ENCODE measurements around the gene MAPK8.

Gene MAPK8

GRCh38 chr10:48473704-48474103 is 167.2 kb downstream of the MAPK8 start:
- no peak overlapping the region for H3K4me3 ChIP-seq (ENCODE audit: low read depth in 1 of 5, low read length in 5 of 5)
- peaks cover 0 to 2% (median 0%) of the 10 kb centered on the region in 5 donors for H3K4me1 ChIP-seq (ENCODE audit: control insufficient read depth in 5 of 5, insufficient read depth in 5 of 5, low read length in 5 of 5)
- H3K27me3 ChIP-seq (ENCODE audit: control insufficient read depth in 5 of 5, insufficient read depth in 4 of 5, low read length in 5 of 5) = peaks cover 0 to 5% (median 0%) of the 10 kb centered on the region in 5 donors
- peaks cover 0 to 5% (median 0%) of the 10 kb centered on the region in 5 donors for H3K9me3 ChIP-seq (ENCODE audit: control insufficient read depth in 5 of 5, low read length in 5 of 5)
- H3K9ac ChIP-seq (ENCODE audit: low read length in 5 of 5) = no peak overlapping the region
- H3K27ac ChIP-seq (ENCODE audit: low read depth, low read length) = no peak overlapping the region
- peaks cover 0 to 2% (median 0%) of the 10 kb centered on the region in 5 donors for H3K36me3 ChIP-seq (ENCODE audit: control insufficient read depth in 5 of 5, insufficient read depth in 5 of 5, low read length in 5 of 5)

- Histone ChIP-seq H3K27me3 (ENCODE audit: control insufficient read depth in 5 of 5, insufficient read depth in 4 of 5, low read length in 5 of 5) (peaks cover 0 to 5% (median 0%) of the 10 kb centered on the region in 5 donors), H3K9ac (ENCODE audit: low read length in 5 of 5) (no peak overlapping the region), H3K27ac (ENCODE audit: low read depth, low read length) (no peak overlapping the region), H3K9me3 (ENCODE audit: control insufficient read depth in 5 of 5, low read length in 5 of 5) (peaks cover 0 to 5% (median 0%) of the 10 kb centered on the region in 5 donors), H3K4me1 (ENCODE audit: control insufficient read depth in 5 of 5, insufficient read depth in 5 of 5, low read length in 5 of 5) (peaks cover 0 to 2% (median 0%) of the 10 kb centered on the region in 5 donors), H3K4me3 (ENCODE audit: low read depth in 1 of 5, low read length in 5 of 5) (no peak overlapping the region), H3K36me3 (ENCODE audit: control insufficient read depth in 5 of 5, insufficient read depth in 5 of 5, low read length in 5 of 5) (no peaks in the 10 kb centered on the region)
Measured at GRCh38 chr10:48474765-48475365, 168.4 kb downstream of the MAPK8 start.

- H3K9ac ChIP-seq (ENCODE audit: low read length in 5 of 5) = no peak overlapping the region
- H3K9me3 ChIP-seq (ENCODE audit: control insufficient read depth in 5 of 5, low read length in 5 of 5) = peaks cover 0 to 5% (median 0%) of the 10 kb centered on the region in 5 donors
- no peaks in the 10 kb centered on the region for H3K36me3 ChIP-seq (ENCODE audit: control insufficient read depth in 5 of 5, insufficient read depth in 5 of 5, low read length in 5 of 5)
- peaks cover 0 to 4% (median 0%) of the 10 kb centered on the region in 5 donors for H3K4me1 ChIP-seq (ENCODE audit: control insufficient read depth in 5 of 5, insufficient read depth in 5 of 5, low read length in 5 of 5)
- no peak overlapping the region for H3K4me3 ChIP-seq (ENCODE audit: low read depth in 1 of 5, low read length in 5 of 5)
- H3K27ac ChIP-seq (ENCODE audit: low read depth, low read length) = no peak overlapping the region
- H3K27me3 ChIP-seq (ENCODE audit: control insufficient read depth in 5 of 5, insufficient read depth in 4 of 5, low read length in 5 of 5) = peaks cover 0 to 5% (median 0%) of the 10 kb centered on the region in 5 donors
Measured at GRCh38 chr10:48475943-48476278, 169.4 kb downstream of the MAPK8 start.

DNA sequence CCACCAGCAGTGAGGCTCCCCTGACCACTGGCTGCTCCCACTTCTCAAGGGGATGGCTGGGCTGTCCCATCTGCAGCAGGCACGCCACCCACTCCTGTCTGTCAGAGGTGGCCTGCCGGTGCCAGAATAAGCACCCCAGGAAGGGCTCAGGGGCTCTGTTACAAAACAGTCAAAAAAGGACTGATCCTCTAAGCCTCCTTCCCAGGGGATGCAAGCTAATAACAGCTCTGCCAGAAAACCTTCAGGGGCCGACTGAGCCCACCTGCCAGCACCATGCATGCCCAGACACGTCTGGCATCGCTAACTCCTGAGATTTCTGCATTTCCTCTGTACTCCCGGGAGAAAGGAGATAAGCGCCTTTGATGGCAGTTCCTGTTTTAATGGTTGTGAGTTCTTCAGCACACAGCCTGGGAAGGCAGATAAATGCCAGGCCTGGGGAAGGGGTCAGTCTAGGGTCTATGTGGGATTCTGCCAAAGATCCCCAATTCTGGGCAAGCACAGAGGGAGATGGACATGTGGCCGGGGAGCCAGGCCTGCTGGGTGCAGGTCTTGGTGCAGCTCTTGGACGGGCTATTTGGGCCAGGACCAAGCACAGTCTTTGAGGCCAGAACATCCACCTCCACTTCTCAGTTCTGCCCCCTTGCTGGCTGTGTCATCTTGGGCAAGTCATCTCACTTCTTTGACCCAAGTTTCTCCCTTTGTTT is 170.0 kb downstream of the MAPK8 start:
- Histone ChIP-seq H3K9me3 (ENCODE audit: control insufficient read depth in 5 of 5, low read length in 5 of 5) (peaks cover 0 to 5% (median 0%) of the 10 kb centered on the region in 5 donors), H3K4me3 (ENCODE audit: low read depth in 1 of 5, low read length in 5 of 5) (no peak overlapping the region), H3K9ac (ENCODE audit: low read length in 5 of 5) (no peak overlapping the region), H3K36me3 (ENCODE audit: control insufficient read depth in 5 of 5, insufficient read depth in 5 of 5, low read length in 5 of 5) (no peaks in the 10 kb centered on the region), H3K27me3 (ENCODE audit: control insufficient read depth in 5 of 5, insufficient read depth in 4 of 5, low read length in 5 of 5) (peaks cover 0 to 5% (median 0%) of the 10 kb centered on the region in 5 donors), H3K27ac (ENCODE audit: low read depth, low read length) (no peak overlapping the region), H3K4me1 (ENCODE audit: control insufficient read depth in 5 of 5, insufficient read depth in 5 of 5, low read length in 5 of 5) (peaks cover 0 to 6% (median 0%) of the 10 kb centered on the region in 5 donors)

- Histone ChIP-seq H3K9ac (ENCODE audit: low read length in 5 of 5) (no peak overlapping the region), H3K9me3 (ENCODE audit: control insufficient read depth in 5 of 5, low read length in 5 of 5) (peaks cover 0 to 5% (median 0%) of the 10 kb centered on the region in 5 donors), H3K27ac (ENCODE audit: low read depth, low read length) (no peak overlapping the region), H3K4me3 (ENCODE audit: low read depth in 1 of 5, low read length in 5 of 5) (no peak overlapping the region), H3K27me3 (ENCODE audit: control insufficient read depth in 5 of 5, insufficient read depth in 4 of 5, low read length in 5 of 5) (peaks cover 0 to 5% (median 0%) of the 10 kb centered on the region in 5 donors), H3K36me3 (ENCODE audit: control insufficient read depth in 5 of 5, insufficient read depth in 5 of 5, low read length in 5 of 5) (no peaks in the 10 kb centered on the region), H3K4me1 (ENCODE audit: control insufficient read depth in 5 of 5, insufficient read depth in 5 of 5, low read length in 5 of 5) (peaks cover 0 to 6% (median 0%) of the 10 kb centered on the region in 5 donors)
Measured at GRCh38 chr10:48477141-48477540, 170.7 kb downstream of the MAPK8 start.

DNA sequence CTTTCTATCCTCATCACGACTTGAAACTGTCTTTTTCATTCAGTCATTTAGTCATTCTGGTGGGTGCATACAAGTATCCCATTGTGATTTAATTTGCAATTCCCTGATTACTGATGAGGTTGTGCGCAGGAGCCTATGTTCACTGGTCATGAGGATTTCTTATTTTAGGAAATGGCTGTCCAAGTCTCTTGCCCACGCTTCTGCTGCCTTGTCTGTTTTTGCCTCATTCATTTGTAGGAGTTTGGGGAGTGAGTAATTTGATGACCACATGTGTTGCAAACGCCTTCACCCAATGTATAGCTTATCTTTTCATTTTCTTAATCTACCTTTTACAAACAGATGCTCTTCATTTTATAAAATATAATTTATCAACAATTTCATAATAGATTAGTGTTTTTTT is 171.1 kb downstream of the MAPK8 start:
- H3K27ac ChIP-seq (ENCODE audit: low read depth, low read length) = no peak overlapping the region
- peaks cover 0 to 5% (median 0%) of the 10 kb centered on the region in 5 donors for H3K27me3 ChIP-seq (ENCODE audit: control insufficient read depth in 5 of 5, insufficient read depth in 4 of 5, low read length in 5 of 5)
- H3K36me3 ChIP-seq (ENCODE audit: control insufficient read depth in 5 of 5, insufficient read depth in 5 of 5, low read length in 5 of 5) = no peaks in the 10 kb centered on the region
- peaks cover 0 to 6% (median 0%) of the 10 kb centered on the region in 5 donors for H3K4me1 ChIP-seq (ENCODE audit: control insufficient read depth in 5 of 5, insufficient read depth in 5 of 5, low read length in 5 of 5)
- H3K9me3 ChIP-seq (ENCODE audit: control insufficient read depth in 5 of 5, low read length in 5 of 5) = peaks cover 0 to 5% (median 0%) of the 10 kb centered on the region in 5 donors
- no peak overlapping the region for H3K9ac ChIP-seq (ENCODE audit: low read length in 5 of 5)
- H3K4me3 ChIP-seq (ENCODE audit: low read depth in 1 of 5, low read length in 5 of 5) = no peak overlapping the region

GRCh38 chr10:48478469-48478868 is 172.0 kb downstream of the MAPK8 start:
- Histone ChIP-seq H3K36me3 (ENCODE audit: control insufficient read depth in 5 of 5, insufficient read depth in 5 of 5, low read length in 5 of 5) (no peaks in the 10 kb centered on the region), H3K27me3 (ENCODE audit: control insufficient read depth in 5 of 5, insufficient read depth in 4 of 5, low read length in 5 of 5) (peaks cover 0 to 5% (median 0%) of the 10 kb centered on the region in 5 donors), H3K4me1 (ENCODE audit: control insufficient read depth in 5 of 5, insufficient read depth in 5 of 5, low read length in 5 of 5) (peaks cover 0 to 6% (median 0%) of the 10 kb centered on the region in 5 donors)

DNA sequence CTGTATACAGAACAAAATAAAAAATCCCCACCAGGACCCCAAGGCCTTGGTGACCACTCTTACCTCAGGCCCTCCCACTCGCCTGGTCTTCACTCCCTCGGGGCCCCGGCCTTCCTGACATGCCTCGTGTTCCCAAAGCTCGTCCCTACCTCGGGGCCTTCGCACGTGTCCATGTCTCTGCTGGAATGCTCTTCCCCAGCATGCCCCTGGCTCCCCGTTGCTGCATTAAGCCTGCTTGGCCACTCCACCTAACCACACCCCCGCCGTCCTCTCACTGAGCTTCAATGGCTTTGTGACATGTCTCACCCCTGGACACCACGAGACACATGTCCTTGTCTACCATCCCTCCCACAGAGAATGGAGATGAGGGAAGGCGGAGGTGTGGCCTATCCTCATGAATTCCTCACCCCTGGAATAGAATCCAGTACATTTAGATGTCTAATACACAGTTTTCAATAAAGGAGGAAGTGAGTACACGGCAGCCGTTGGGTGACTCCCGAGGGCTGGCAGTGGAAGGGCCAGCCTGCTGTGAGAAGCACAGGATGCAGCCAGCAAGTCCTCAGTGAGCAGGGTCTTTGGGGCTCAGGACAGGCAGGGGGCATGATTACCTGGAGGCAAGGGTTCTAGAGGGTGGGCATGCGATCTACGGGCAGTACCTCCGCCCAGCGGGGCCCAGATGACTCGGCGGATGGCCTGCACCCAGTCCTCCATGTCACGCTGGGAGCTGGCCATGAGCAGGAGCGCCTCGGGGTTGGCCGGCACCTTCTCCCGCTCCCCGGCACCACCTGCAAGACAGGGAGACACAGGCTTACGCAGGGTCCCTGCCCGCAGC is 172.7 kb downstream of the MAPK8 start:
- peaks cover 0 to 6% (median 0%) of the 10 kb centered on the region in 5 donors for H3K4me1 ChIP-seq (ENCODE audit: control insufficient read depth in 5 of 5, insufficient read depth in 5 of 5, low read length in 5 of 5)
- H3K9ac ChIP-seq (ENCODE audit: low read length in 5 of 5) = no peak overlapping the region
- H3K36me3 ChIP-seq (ENCODE audit: control insufficient read depth in 5 of 5, insufficient read depth in 5 of 5, low read length in 5 of 5) = no peaks in the 10 kb centered on the region
- peaks cover 0 to 5% (median 0%) of the 10 kb centered on the region in 5 donors for H3K27me3 ChIP-seq (ENCODE audit: control insufficient read depth in 5 of 5, insufficient read depth in 4 of 5, low read length in 5 of 5)
- H3K27ac ChIP-seq (ENCODE audit: low read depth, low read length) = no peak overlapping the region
- H3K9me3 ChIP-seq (ENCODE audit: control insufficient read depth in 5 of 5, low read length in 5 of 5) = no peaks in the 10 kb centered on the region
- H3K4me3 ChIP-seq (ENCODE audit: low read depth in 1 of 5, low read length in 5 of 5) = no peak overlapping the region

More at GRCh38 chr10:48478469-48478868, 172.0 kb downstream of the MAPK8 start:
- H3K9me3 ChIP-seq (ENCODE audit: control insufficient read depth in 5 of 5, low read length in 5 of 5) = no peaks in the 10 kb centered on the region
- no peak overlapping the region for H3K9ac ChIP-seq (ENCODE audit: low read length in 5 of 5)
- no peak overlapping the region for H3K4me3 ChIP-seq (ENCODE audit: low read depth in 1 of 5, low read length in 5 of 5)
- no peak overlapping the region for H3K27ac ChIP-seq (ENCODE audit: low read depth, low read length)

- peaks cover 0 to 6% (median 0%) of the 10 kb centered on the region in 5 donors for H3K4me1 ChIP-seq (ENCODE audit: control insufficient read depth in 5 of 5, insufficient read depth in 5 of 5, low read length in 5 of 5)
- no peak overlapping the region for H3K27ac ChIP-seq (ENCODE audit: low read depth, low read length)
- no peak overlapping the region for H3K9ac ChIP-seq (ENCODE audit: low read length in 5 of 5)
- no peak overlapping the region for H3K4me3 ChIP-seq (ENCODE audit: low read depth in 1 of 5, low read length in 5 of 5)
- no peaks in the 10 kb centered on the region for H3K36me3 ChIP-seq (ENCODE audit: control insufficient read depth in 5 of 5, insufficient read depth in 5 of 5, low read length in 5 of 5)
- no peaks in the 10 kb centered on the region for H3K9me3 ChIP-seq (ENCODE audit: control insufficient read depth in 5 of 5, low read length in 5 of 5)
- peaks cover 0 to 5% (median 0%) of the 10 kb centered on the region in 5 donors for H3K27me3 ChIP-seq (ENCODE audit: control insufficient read depth in 5 of 5, insufficient read depth in 4 of 5, low read length in 5 of 5)
Measured at GRCh38 chr10:48480397-48481374, 174.2 kb downstream of the MAPK8 start.
